Activated T-cell treated with anti-CD3 and anti-CD28 coated beads, Interleukin-2, amount 50 U/mL, for 72 hours (primary cell): Measurements from ENCODE around the gene FAM32A. TPM values are rescaled to one million over a fixed set of nuclear protein-coding genes. Genes with fewer than 3 reads are reported as not detected.

Source experiments
- ATAC-seq, 2 donors: fragments of 150-1000 bp; cut with Tn5 transposase; replicated peaks in 1 of 2; 2 replicates each; pipeline ENCODE4 v1.10.0; 2021; ENCODE audit warnings: moderate library complexity in 2 of 2, mild to moderate bottlenecking in 1 of 2
- DNase-seq, 2 donors: peaks; one replicate each; pipeline ENCODE4 v3.0.0; 2021 to 2022; ENCODE audit warnings: mixed read lengths in 1 of 2
- H3K27ac Mint-ChIP-seq: one replicate; pipeline ENCODE4 v1.8.0; 2022; ENCODE audit warnings: mild to moderate bottlenecking, moderate library complexity, mixed read lengths
- H3K27me3 Mint-ChIP-seq: one replicate; pipeline ENCODE4 v1.8.0; 2022; ENCODE audit warnings: low read depth, mixed read lengths
- H3K36me3 Mint-ChIP-seq, 2 donors: one replicate each; pipeline ENCODE4 v1.8.0; 2022; ENCODE audit warnings: mixed read lengths in 2 of 2, mild to moderate bottlenecking in 1 of 2; ENCODE audit not compliant: insufficient read depth in 2 of 2
- H3K4me1 Mint-ChIP-seq: one replicate; pipeline ENCODE4 v1.8.0; 2022; ENCODE audit warnings: low read depth, mixed read lengths
- H3K4me3 Mint-ChIP-seq, 2 donors: one replicate each; pipeline ENCODE4 v1.8.0; 2022; ENCODE audit warnings: mild to moderate bottlenecking in 2 of 2, mixed read lengths in 2 of 2, moderate library complexity in 2 of 2
- H3K9me3 Mint-ChIP-seq, 2 donors: one replicate each; pipeline ENCODE4 v1.8.0; 2022; ENCODE audit warnings: mixed read lengths in 2 of 2
- total RNA-seq, 2 donors: library from RNA; stranded (reverse); gene quantifications; one replicate each; pipeline ENCODE4 v1.2.3, GENCODE V29; 2022

Gene FAM32A
- 10 to 100 TPM; 47.0 to 49.5 TPM for total RNA-seq

GRCh38 chr19:16185123-16185767 is at the start of gene FAM32A:
Gene FAM32A, plus strand, starts transcription at chr19:16185410. Its CDS starts 33 bp downstream, at chr19:16185443.
- Mint-ChIP-seq H3K27me3 (no peaks in the 10 kb centered on the region), H3K4me1 (peaks cover 36% of the 10 kb centered on the region), H3K36me3 (peaks cover 7 to 8% of the 10 kb centered on the region in 2 donors), H3K27ac (peak within 1 kb of the TSS; percentile 99), H3K4me3 (peak within 1 kb of the TSS; percentile 100), H3K9me3 (no peaks in the 10 kb centered on the region)
- ATAC-seq (peak; percentile 96 to 97), DNase-seq (peak; percentile 99)

- Mint-ChIP-seq H3K36me3 (peaks cover 16 to 30% of the 10 kb centered on the region in 2 donors), H3K4me3 (no peak overlapping the region), H3K4me1 (peaks cover 2% of the 10 kb centered on the region), H3K27ac (no peak overlapping the region), H3K9me3 (peaks cover 8 to 9% of the 10 kb centered on the region in 2 donors), H3K27me3 (no peaks in the 10 kb centered on the region)
- ATAC-seq = no peak
- no peak for DNase-seq
Measured at GRCh38 chr19:16135430-16136127, 49.6 kb upstream of the FAM32A start.

GRCh38 chr19:16136185-16136999 is 48.8 kb upstream of the FAM32A start:
- H3K9me3 Mint-ChIP-seq = peaks cover 5 to 6% of the 10 kb centered on the region in 2 donors
- no peaks in the 10 kb centered on the region for H3K27me3 Mint-ChIP-seq
- no peak for ATAC-seq

GRCh38 chr19:16139752-16140151 is 45.5 kb upstream of the FAM32A start:
- DNase-seq (peak in 1 of 2 donors; percentile 18), ATAC-seq (no peak)
- H3K4me3 Mint-ChIP-seq = no peak overlapping the region
- peaks cover 25% of the 10 kb centered on the region for H3K4me1 Mint-ChIP-seq
- peak overlapping the region; percentile 33 for H3K27ac Mint-ChIP-seq
- H3K27me3 Mint-ChIP-seq = no peaks in the 10 kb centered on the region
- peaks cover 6% of the 10 kb centered on the region in 2 donors for H3K36me3 Mint-ChIP-seq
- no peaks in the 10 kb centered on the region for H3K9me3 Mint-ChIP-seq

More at GRCh38 chr19:16136185-16136999, 48.8 kb upstream of the FAM32A start:
- peaks cover 10% of the 10 kb centered on the region for H3K4me1 Mint-ChIP-seq
- H3K4me3 Mint-ChIP-seq = no peak overlapping the region
- no peak overlapping the region for H3K27ac Mint-ChIP-seq
- H3K36me3 Mint-ChIP-seq = peaks cover 12 to 22% of the 10 kb centered on the region in 2 donors
- no peak for DNase-seq

- Mint-ChIP-seq H3K4me1 (peaks cover 35% of the 10 kb centered on the region), H3K27ac (peak overlapping the region; percentile 36), H3K9me3 (no peaks in the 10 kb centered on the region), H3K4me3 (no peak overlapping the region), H3K36me3 (peaks cover 6 to 8% of the 10 kb centered on the region in 2 donors), H3K27me3 (no peaks in the 10 kb centered on the region)
- ATAC-seq = no peak
- no peak for DNase-seq
Measured at GRCh38 chr19:16141043-16141442, 44.2 kb upstream of the FAM32A start.

GRCh38 chr19:16142032-16142580 is 43.1 kb upstream of the FAM32A start:
- Mint-ChIP-seq H3K27ac (peak overlapping the region; percentile 18), H3K4me1 (peaks cover 39% of the 10 kb centered on the region), H3K9me3 (no peaks in the 10 kb centered on the region), H3K27me3 (no peaks in the 10 kb centered on the region), H3K4me3 (peak overlapping the region in 1 of 2 donors; percentile 5), H3K36me3 (peaks cover 6 to 8% of the 10 kb centered on the region in 2 donors)
- ATAC-seq = no peak
- DNase-seq = no peak

GRCh38 chr19:16143399-16144215 is 41.6 kb upstream of the FAM32A start, which contains the start of gene HSH2D:
Gene HSH2D, plus strand, starts transcription at chr19:16143685. Its CDS starts 5,066 bp downstream, at chr19:16148751.
- DNase-seq (peak; percentile 84 to 86), ATAC-seq (peak; percentile 96 to 99)
- Mint-ChIP-seq H3K4me1 (peaks cover 39% of the 10 kb centered on the region), H3K27me3 (no peaks in the 10 kb centered on the region), H3K27ac (peak within 1 kb of the TSS; percentile 91), H3K4me3 (peak within 1 kb of the TSS; percentile 95 to 99), H3K36me3 (peaks cover 6 to 8% of the 10 kb centered on the region in 2 donors), H3K9me3 (no peaks in the 10 kb centered on the region)

GRCh38 chr19:16144216-16144581 is 41.0 kb upstream of the FAM32A start:
- ATAC-seq (peak; percentile 17 to 20), DNase-seq (no peak)
- Mint-ChIP-seq H3K36me3 (peaks cover 6 to 10% of the 10 kb centered on the region in 2 donors), H3K27ac (peak overlapping the region; percentile 91), H3K27me3 (no peaks in the 10 kb centered on the region), H3K4me1 (peaks cover 39% of the 10 kb centered on the region), H3K9me3 (no peaks in the 10 kb centered on the region), H3K4me3 (peak overlapping the region; percentile 95 to 99)

- Mint-ChIP-seq H3K4me3 (peak overlapping the region; percentile 49 to 99), H3K36me3 (peaks cover 6 to 16% of the 10 kb centered on the region in 2 donors), H3K27me3 (no peaks in the 10 kb centered on the region), H3K9me3 (no peaks in the 10 kb centered on the region), H3K4me1 (peaks cover 32% of the 10 kb centered on the region), H3K27ac (no peak overlapping the region)
- ATAC-seq (no peak), DNase-seq (no peak)
Measured at GRCh38 chr19:16146112-16146511, 39.1 kb upstream of the FAM32A start.

GRCh38 chr19:16148443-16149229 is 36.6 kb upstream of the FAM32A start:
- Mint-ChIP-seq H3K4me3 (no peak overlapping the region), H3K27me3 (no peaks in the 10 kb centered on the region), H3K27ac (no peak overlapping the region), H3K9me3 (no peaks in the 10 kb centered on the region), H3K36me3 (peaks cover 4 to 14% of the 10 kb centered on the region in 2 donors), H3K4me1 (peaks cover 22% of the 10 kb centered on the region)
- no peak for ATAC-seq
- DNase-seq = no peak

- Mint-ChIP-seq H3K27me3 (no peaks in the 10 kb centered on the region), H3K36me3 (peaks cover 9 to 31% of the 10 kb centered on the region in 2 donors), H3K27ac (no peak overlapping the region), H3K4me1 (peaks cover 5% of the 10 kb centered on the region), H3K9me3 (no peaks in the 10 kb centered on the region), H3K4me3 (no peak overlapping the region)
- ATAC-seq (no peak), DNase-seq (no peak)
Measured at GRCh38 chr19:16153582-16154336, 31.5 kb upstream of the FAM32A start.
